GM12874 (cell line): ENCODE data around the gene GIGYF2.

Experiments
- TF ChIP-seq, protein P1 (sequence below): IDR thresholded peaks from 2 replicates; pipeline ENCODE4 v1.5.1; 2011; ENCODE audit warnings: low read depth, mild to moderate bottlenecking, control low read depth, low read length, moderate library complexity; ENCODE audit not compliant: insufficient read depth

The GIGYF2 gene

GRCh38 chr2:232662486-232663260 lies 34.5 kb upstream of the GIGYF2 start:
- TF ChIP-seq, protein P1, sequence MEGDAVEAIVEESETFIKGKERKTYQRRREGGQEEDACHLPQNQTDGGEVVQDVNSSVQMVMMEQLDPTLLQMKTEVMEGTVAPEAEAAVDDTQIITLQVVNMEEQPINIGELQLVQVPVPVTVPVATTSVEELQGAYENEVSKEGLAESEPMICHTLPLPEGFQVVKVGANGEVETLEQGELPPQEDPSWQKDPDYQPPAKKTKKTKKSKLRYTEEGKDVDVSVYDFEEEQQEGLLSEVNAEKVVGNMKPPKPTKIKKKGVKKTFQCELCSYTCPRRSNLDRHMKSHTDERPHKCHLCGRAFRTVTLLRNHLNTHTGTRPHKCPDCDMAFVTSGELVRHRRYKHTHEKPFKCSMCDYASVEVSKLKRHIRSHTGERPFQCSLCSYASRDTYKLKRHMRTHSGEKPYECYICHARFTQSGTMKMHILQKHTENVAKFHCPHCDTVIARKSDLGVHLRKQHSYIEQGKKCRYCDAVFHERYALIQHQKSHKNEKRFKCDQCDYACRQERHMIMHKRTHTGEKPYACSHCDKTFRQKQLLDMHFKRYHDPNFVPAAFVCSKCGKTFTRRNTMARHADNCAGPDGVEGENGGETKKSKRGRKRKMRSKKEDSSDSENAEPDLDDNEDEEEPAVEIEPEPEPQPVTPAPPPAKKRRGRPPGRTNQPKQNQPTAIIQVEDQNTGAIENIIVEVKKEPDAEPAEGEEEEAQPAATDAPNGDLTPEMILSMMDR: no peak

DNA sequence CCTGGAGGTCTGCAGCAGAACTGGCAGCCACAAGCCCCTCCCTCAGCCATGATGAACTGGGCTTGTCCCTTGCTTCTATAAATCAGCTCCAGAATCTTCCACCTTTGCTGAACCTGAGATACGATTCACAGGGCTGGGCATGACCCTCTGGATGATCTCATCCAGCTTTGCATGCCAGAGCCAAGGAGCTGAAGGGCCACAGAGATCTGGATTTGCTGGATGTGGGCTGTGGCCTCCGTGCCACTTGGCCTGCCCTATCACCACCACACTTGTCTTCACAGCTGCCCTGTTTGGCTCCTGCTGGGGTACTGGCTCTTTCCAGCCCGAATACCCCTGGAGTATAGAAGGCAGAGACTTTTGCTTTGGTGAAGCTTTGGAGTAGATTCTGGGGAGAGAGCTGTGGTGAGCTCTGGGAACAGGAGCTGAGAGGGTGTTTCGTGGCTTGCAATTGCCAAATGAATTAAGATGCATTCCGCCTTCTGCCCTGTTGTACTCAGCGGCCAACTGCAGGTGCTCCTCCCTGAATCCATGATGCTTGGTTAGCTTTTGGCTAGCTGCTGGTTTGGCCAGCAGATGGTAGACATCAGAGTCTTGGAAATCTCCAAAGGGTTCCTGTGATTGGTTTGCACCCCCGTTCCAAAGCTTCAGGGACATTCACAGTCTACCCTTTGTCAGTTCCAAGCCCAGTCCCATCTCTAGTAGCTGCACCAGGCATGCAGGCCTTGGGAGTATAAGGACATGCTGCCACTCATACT lies 30.9 kb upstream of the GIGYF2 start:
- TF ChIP-seq, protein P1: no peak

DNA sequence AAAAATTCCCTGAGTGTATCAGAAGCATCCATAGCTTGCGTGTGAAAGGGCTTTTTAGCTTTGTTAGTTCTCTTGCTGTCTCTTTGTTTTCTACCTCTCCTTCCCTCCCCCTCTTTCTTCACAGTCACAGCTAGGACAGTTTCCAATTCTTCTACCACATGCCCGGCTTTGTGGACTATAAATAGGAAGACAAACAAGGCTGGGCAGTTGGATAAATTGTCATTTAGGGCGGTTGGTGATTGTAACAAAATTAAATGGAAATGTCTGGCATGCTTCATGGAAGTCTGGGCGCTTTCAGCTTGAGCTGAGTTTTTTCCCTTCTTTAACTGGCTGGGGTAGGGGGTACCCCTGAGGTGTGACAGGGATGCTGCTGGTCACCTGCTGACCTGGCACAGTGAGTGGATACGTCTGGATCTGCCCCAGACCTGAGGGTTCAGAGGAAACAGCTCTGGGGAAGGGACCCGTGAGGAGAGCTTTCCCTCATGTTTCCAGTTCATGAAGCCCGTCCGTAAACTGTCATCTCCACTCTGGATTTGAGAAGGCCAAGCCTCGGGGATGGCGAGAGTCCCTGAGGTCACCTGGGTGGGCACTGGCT lies 29.0 kb upstream of the GIGYF2 start:
- TF ChIP-seq, protein P1: no peak

GRCh38 chr2:232668805-232669444 lies 28.2 kb upstream of the GIGYF2 start:
- TF ChIP-seq, protein P1: no peak

DNA sequence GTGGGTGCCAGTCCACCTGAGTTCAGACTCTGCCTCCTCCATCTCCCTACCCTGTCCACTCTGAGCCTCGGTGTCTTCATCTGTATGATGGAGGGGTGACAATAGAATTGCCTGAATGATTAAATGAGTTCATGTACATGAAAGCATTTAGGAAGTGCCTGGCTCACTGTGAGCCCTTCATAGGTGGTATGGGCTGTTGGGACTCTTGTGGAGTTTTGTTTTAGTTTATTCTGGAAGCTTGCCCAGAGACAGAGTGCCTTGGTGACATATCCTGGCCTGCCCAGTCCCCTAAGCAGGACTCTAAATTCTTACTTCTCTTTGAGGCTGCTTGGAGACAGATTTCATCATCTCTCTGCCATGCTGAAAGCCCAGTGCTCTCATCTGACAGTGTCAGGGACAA lies 24.5 kb upstream of the GIGYF2 start:
- TF ChIP-seq, protein P1: no peak

DNA sequence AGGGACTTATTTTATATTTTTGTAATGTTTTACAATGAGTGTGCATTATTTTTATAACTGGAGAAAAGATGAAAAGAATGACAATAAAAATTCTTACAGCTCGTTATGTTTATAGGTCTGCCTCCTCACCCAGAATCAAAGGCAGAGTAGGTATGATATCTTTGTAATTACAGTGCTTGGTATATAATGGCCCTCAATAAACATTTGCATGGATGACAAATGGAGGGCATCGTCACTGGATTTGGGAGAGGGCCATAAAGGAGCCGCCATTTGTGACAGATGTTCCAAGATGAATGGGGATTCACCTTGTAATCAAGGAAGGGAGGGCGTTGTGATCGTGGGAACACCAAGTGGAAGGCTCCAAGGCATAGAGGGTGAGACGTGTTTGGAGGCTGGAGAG lies 22.6 kb upstream of the GIGYF2 start:
- TF ChIP-seq, protein P1: no peak

GRCh38 chr2:232675381-232675780 lies 21.8 kb upstream of the GIGYF2 start:
- TF ChIP-seq, protein P1: no peak
